HCT116 (cell line): ENCODE results near the gene ZNF48. TPM values are rescaled to one million over a fixed set of nuclear protein-coding genes. Genes with fewer than 3 reads are reported as not detected.

Experiments used
- ATAC-seq: fragments of 200-7000 bp; cut with Tn5 transposase; 2 replicates; pipeline ENCODE4 v1.9.1; 2020; ENCODE audit warnings: mild to moderate bottlenecking, moderate library complexity
- BruUV-seq: library from RNA; stranded (reverse); fragments of 400-500 nt; replicated peaks from 2 replicates; lab custom pipeline; 2021; lab: Mats Ljungman, UMichigan
- CTCF ChIA-PET: fragments of 300-600 bp; sonication (Branson Sonifier 250); formaldehyde crosslinking; loops from one replicate; lab custom pipeline; 2021; ENCODE audit warnings: antibody characterized with exemption; lab: Charles Lee
- POLR2A ChIA-PET: fragments of 300-600, 350-600 bp; sonication (Branson Sonifier 250); formaldehyde crosslinking; loops from one replicate; lab custom pipeline; 2021; ENCODE audit warnings: antibody characterized with exemption; lab: Charles Lee
- RAD21 ChIA-PET, 2 experiments: fragments of 300-600 bp; sonication (Branson Sonifier 250); formaldehyde crosslinking; loops; one replicate each; lab custom pipeline; 2023; ENCODE audit warnings: low total read pairs in 2 of 2; ENCODE audit not compliant: uncharacterized antibody in 2 of 2, unreplicated experiment in 2 of 2, low non-redundant PET in 1 of 2; lab: Charles Lee
- DNase-seq: peaks from one replicate; pipeline ENCODE4 v3.0.0-alpha.2; 2010; ENCODE audit warnings: low read depth, low spot score
- H2AFZ ChIP-seq: fragments of 200-600 bp; shearing (Covaris generic), sonication (generic); 2 replicates; pipeline ENCODE4 v1.6.1; 2017; ENCODE audit warnings: low read depth, mixed run types, mixed read lengths, antibody characterized with exemption, low read length; ENCODE audit not compliant: poor library complexity, severe bottlenecking
- H3K27ac ChIP-seq: 2 replicates; pipeline ENCODE4 v1.5.1; 2012; ENCODE audit warnings: low read depth, low read length
- H3K27me3 ChIP-seq: fragments of 200-600 bp; sonication (generic); 2 replicates; pipeline ENCODE4 v1.6.1; 2016; ENCODE audit warnings: mixed run types, low read length, mixed read lengths; ENCODE audit not compliant: insufficient read depth
- H3K36me3 ChIP-seq, 2 experiments: fragments of 200-500 bp in 1 of 2; fragments of 200-600 bp in 1 of 2; sonication (Bioruptor generic) in 1 of 2; sonication (generic) in 1 of 2; 2 replicates each; pipeline versions ENCODE4 v1.5.1 to v1.6.1; 2014 to 2016; ENCODE audit warnings: low read length in 2 of 2, inconsistent platforms in 1 of 2, mixed read lengths in 1 of 2, mixed run types in 1 of 2; ENCODE audit not compliant: insufficient read depth in 2 of 2, control insufficient read depth in 1 of 2
- H3K4me1 ChIP-seq, 2 experiments: fragments of 200-600 bp in 1 of 2; sonication (generic) in 1 of 2; 2 replicates each; pipeline versions ENCODE4 v1.5.1 to v1.6.1; 2012 to 2017; ENCODE audit warnings: low read length in 2 of 2, inconsistent platforms in 1 of 2, mild to moderate bottlenecking in 1 of 2, mixed read lengths in 1 of 2, mixed run types in 1 of 2, moderate library complexity in 1 of 2; ENCODE audit not compliant: insufficient read depth in 2 of 2, control insufficient read depth in 1 of 2
- H3K4me2 ChIP-seq: fragments of 200-600 bp; sonication (generic); 2 replicates; pipeline ENCODE4 v1.6.1; 2017; ENCODE audit warnings: mixed run types, low read length, mixed read lengths
- H3K4me3 ChIP-seq, 2 experiments: fragments of 200-600 bp in 1 of 2; sonication (generic) in 1 of 2; replicated peaks in 1 of 2; 2 replicates each; pipeline ENCODE4 v1.5.1; 2011 to 2016; ENCODE audit warnings: low read length in 2 of 2, control low read depth in 1 of 2, low read depth in 1 of 2, mild to moderate bottlenecking in 1 of 2, mixed read lengths in 1 of 2, mixed run types in 1 of 2
- H3K79me2 ChIP-seq: fragments of 200-600 bp; sonication (generic); 2 replicates; pipeline ENCODE4 v1.6.1; 2017; ENCODE audit warnings: mild to moderate bottlenecking, mixed run types, low read length, moderate library complexity, mixed read lengths; ENCODE audit not compliant: insufficient read depth
- H3K9ac ChIP-seq: fragments of 200-600 bp; sonication (generic); 2 replicates; pipeline ENCODE4 v1.6.1; 2016; ENCODE audit warnings: low read length, mixed read lengths
- H3K9me2 ChIP-seq: fragments of 200-600 bp; sonication (generic), shearing (Covaris generic); 2 replicates; pipeline ENCODE4 v1.6.1; 2017; ENCODE audit warnings: mixed run types, mild to moderate bottlenecking, moderate library complexity; ENCODE audit not compliant: insufficient read depth
- H3K9me3 ChIP-seq, 2 experiments: fragments of 200-500 bp in 1 of 2; fragments of 200-600 bp in 1 of 2; sonication (Bioruptor generic) in 1 of 2; sonication (generic) in 1 of 2; 2 replicates each; pipeline ENCODE4 v1.6.1; 2014 to 2017; ENCODE audit warnings: low read length in 2 of 2, mixed read lengths in 2 of 2, inconsistent platforms in 1 of 2, low read depth in 1 of 2, mild to moderate bottlenecking in 1 of 2, mixed run types in 1 of 2, moderate library complexity in 1 of 2; ENCODE audit not compliant: control insufficient read depth in 1 of 2, insufficient read depth in 1 of 2
- H4K20me1 ChIP-seq: fragments of 200-600 bp; sonication (generic), shearing (Covaris generic); 2 replicates; pipeline ENCODE4 v1.6.1; 2017; ENCODE audit warnings: mixed run types, mild to moderate bottlenecking, moderate library complexity; ENCODE audit not compliant: insufficient read depth
- CEBPB ChIP-seq: IDR thresholded peaks from 2 replicates; pipeline ENCODE4 v1.6.1; 2012; ENCODE audit warnings: low read depth
- ELF1 ChIP-seq: IDR thresholded peaks from 2 replicates; pipeline ENCODE4 v1.6.1; 2012; ENCODE audit warnings: low read depth, borderline replicate concordance
- EZH2 ChIP-seq: fragments of 200-600 bp; sonication (generic); IDR thresholded peaks from 2 replicates; pipeline ENCODE4 v1.6.1; 2017; ENCODE audit warnings: antibody characterized with exemption, mixed run types
- FOSL1 ChIP-seq: IDR thresholded peaks from 2 replicates; pipeline ENCODE4 v1.6.1; 2012; ENCODE audit warnings: low read depth
- RAD21 ChIP-seq: IDR thresholded peaks from 2 replicates; pipeline ENCODE4 v1.6.1; 2012; ENCODE audit warnings: low read depth, mild to moderate bottlenecking
- REST ChIP-seq: IDR thresholded peaks from 2 replicates; pipeline ENCODE4 v1.6.1; 2012; ENCODE audit warnings: low read depth
- SIN3A ChIP-seq: IDR thresholded peaks from 2 replicates; pipeline ENCODE4 v1.6.1; 2012; ENCODE audit warnings: low read depth
- YY1 ChIP-seq: IDR thresholded peaks from 2 replicates; pipeline ENCODE4 v1.6.1; 2011; ENCODE audit warnings: low read length, low read depth, moderate library complexity, mild to moderate bottlenecking; ENCODE audit not compliant: insufficient replicate concordance; ENCODE audit errors: extremely low read depth
- intact Hi-C: fragments of 100-400 bp; cut with micrococcal nuclease; formaldehyde crosslinking; loops from 2 replicates; pipeline ENCODE4 v1.10.0; 2022
- total RNA-seq: library from RNA; stranded (reverse); gene quantifications from one replicate; pipeline ENCODE4 v1.2.1, GENCODE V29; 2021; ENCODE audit not compliant: unreplicated experiment

The ZNF48 gene
- total RNA-seq, 1 experiment from 2014 or later = 17.9 TPM

GRCh38 chr16:30401768-30402425 is 6.7 kb downstream of the ZNF48 start (continued):
- TF ChIP-seq REST = no peak
- no peak for TF ChIP-seq FOSL1
- no peak for TF ChIP-seq RAD21
- TF ChIP-seq SIN3A = no peak
- no peak for TF ChIP-seq ELF1
- no peak for TF ChIP-seq YY1
- no peak for TF ChIP-seq EZH2
- TF ChIP-seq CEBPB = no peak

GRCh38 chr16:30406795-30407101 is 11.5 kb downstream of the ZNF48 start:
- peaks cover 24% of the 10 kb centered on the region for H3K79me2 ChIP-seq
- TF ChIP-seq YY1 = no peak
- TF ChIP-seq, all 23 proteins: peak for 0
- RAD21 ChIA-PET = interaction anchor here in 1 of 2 experiments (1.0 kb wide), 1 partner anchor 11 kb away, joined by 3 read pairs; no protein-coding TSS in a partner anchor
- Histone ChIP-seq H3K4me2 (peak overlapping the region; percentile 88), H3K27me3 (no peaks in the 10 kb centered on the region), H4K20me1 (no peaks in the 10 kb centered on the region), H2AFZ (no peak overlapping the region), H3K9me3 (no peaks in the 10 kb centered on the region), H3K4me1 (peaks cover 18 to 26% of the 10 kb centered on the region in 2 experiments), H3K9me2 (no peaks in the 10 kb centered on the region), H3K9ac (peak overlapping the region; percentile 88), H3K36me3 (peaks cover 2 to 4% of the 10 kb centered on the region in 2 experiments; a peak in 1 of 4 replicates), H3K4me3 (peak overlapping the region; percentile 80 to 93), H3K27ac (peak overlapping the region; percentile 87)
- DNase-seq = no peak
- intact Hi-C loops = loop anchor here (5.0 kb wide), 1 partner anchor 314 kb away; the partner anchor contains the start of gene TBX6
- ATAC-seq = no peak
- CTCF ChIA-PET = interaction anchor here (1.1 to 1.7 kb wide), 5 partner anchors 11 to 315 kb away, joined by 3 to 5 read pairs (median 4); partner anchors contain the start of genes DCTPP1, TBX6 and ZNF48
- POLR2A ChIA-PET = interaction anchor here (1.3 to 2.7 kb wide), 4 partner anchors 9 to 36 kb away, joined by 3 to 10 read pairs (median 10); partner anchors contain the start of genes TBC1D10B and ZNF48
- BruUV-seq = no TSS peak
